Endodermal cell (in vitro differentiated cells): Measurements from ENCODE around the gene IGFL1. TPM values are rescaled to one million over a fixed set of nuclear protein-coding genes. Genes with fewer than 3 reads are reported as not detected.
"Not testable (repeated sequence)": the region's sequence is repeated elsewhere in the genome, so short reads cannot be mapped to it uniquely, and the experiment has no call there.

Experiments
- DNase-seq: peaks from one replicate; pipeline ENCODE4 v3.0.0-alpha.2; 2017
- H3K27ac ChIP-seq: 2 replicates; pipeline ENCODE4 v1.5.1; 2013; ENCODE audit warnings: mild to moderate bottlenecking, low read depth, low read length, moderate library complexity
- H3K27me3 ChIP-seq: 2 replicates; pipeline ENCODE4 v1.6.1; 2013; ENCODE audit warnings: mild to moderate bottlenecking, low read length, moderate library complexity; ENCODE audit not compliant: insufficient read depth, control insufficient read depth, poor library complexity, severe bottlenecking
- H3K36me3 ChIP-seq: 2 replicates; pipeline ENCODE4 v1.7.0; 2013; ENCODE audit warnings: mild to moderate bottlenecking, low read length, moderate library complexity; ENCODE audit not compliant: control insufficient read depth, insufficient read depth
- H3K4me1 ChIP-seq: one replicate; pipeline ENCODE4 v1.7.0; 2013; ENCODE audit warnings: low read length; ENCODE audit not compliant: control insufficient read depth, insufficient read depth
- H3K4me3 ChIP-seq: 2 replicates; pipeline ENCODE4 v1.5.1; 2013; ENCODE audit warnings: mild to moderate bottlenecking, low read length, moderate library complexity
- H3K9ac ChIP-seq: 2 replicates; pipeline ENCODE4 v1.6.1; 2013; ENCODE audit warnings: mild to moderate bottlenecking, low read length, moderate library complexity; ENCODE audit not compliant: poor library complexity, severe bottlenecking; ENCODE audit errors: extremely low read depth
- H3K9me3 ChIP-seq: 2 replicates; pipeline ENCODE4 v1.6.1; 2013; ENCODE audit warnings: mild to moderate bottlenecking, low read length, moderate library complexity; ENCODE audit not compliant: control insufficient read depth
- H3K27ac Mint-ChIP-seq: 2 replicates; pipeline ENCODE4 v1.8.0; 2020; ENCODE audit warnings: mixed read lengths
- H3K27me3 Mint-ChIP-seq: 2 replicates; pipeline ENCODE4 v1.8.0; 2021; ENCODE audit warnings: mild to moderate bottlenecking, mixed read lengths; ENCODE audit not compliant: insufficient read depth
- H3K36me3 Mint-ChIP-seq: 2 replicates; pipeline ENCODE4 v1.8.0; 2020; ENCODE audit warnings: low read depth, mixed read lengths
- H3K4me1 Mint-ChIP-seq: 2 replicates; pipeline ENCODE4 v1.8.0; 2020; ENCODE audit warnings: mixed read lengths
- H3K4me3 Mint-ChIP-seq: 2 replicates; pipeline ENCODE4 v1.8.0; 2020; ENCODE audit warnings: mild to moderate bottlenecking, moderate library complexity, mixed read lengths
- H3K9me3 Mint-ChIP-seq: 2 replicates; pipeline ENCODE4 v1.8.0; 2020; ENCODE audit warnings: mild to moderate bottlenecking, mixed read lengths
- whole genome bisulfite sequencing, 2 experiments: methylation state at CpG; one replicate each; pipeline versions ENCODE4 v1.1.5 to v1.1.7; 2013; ENCODE audit warnings: missing lambda C conversion rate in 2 of 2, mixed read lengths in 1 of 2; ENCODE audit not compliant: insufficient coverage in 1 of 2, insufficient read length in 1 of 2; 5-methylcytosine and 5-hydroxymethylcytosine counted together
- total RNA-seq, 2 donors: library from RNA; stranded (reverse); fragmentation: NEBNext Ultra II Directional in 1 of 2; extraction: Animal tissue kit (Norgen Biotek cat#: 25700) in 1 of 2; gene quantifications; 2 replicates in 1 of 2; 3 replicates in 1 of 2; pipeline ENCODE4 v1.2.1, GENCODE V29; 2021
- TF ChIP-seq, protein P1 (sequence below): fragments of 200-600 bp; sonication (generic); conservative IDR thresholded peaks from 2 replicates; pipeline ENCODE4 v1.5.0; 2021; ENCODE audit warnings: antibody characterized with exemption, mild to moderate bottlenecking

Gene IGFL1
- total RNA-seq, 2 donors from 2014 or later: not detected

DNA sequence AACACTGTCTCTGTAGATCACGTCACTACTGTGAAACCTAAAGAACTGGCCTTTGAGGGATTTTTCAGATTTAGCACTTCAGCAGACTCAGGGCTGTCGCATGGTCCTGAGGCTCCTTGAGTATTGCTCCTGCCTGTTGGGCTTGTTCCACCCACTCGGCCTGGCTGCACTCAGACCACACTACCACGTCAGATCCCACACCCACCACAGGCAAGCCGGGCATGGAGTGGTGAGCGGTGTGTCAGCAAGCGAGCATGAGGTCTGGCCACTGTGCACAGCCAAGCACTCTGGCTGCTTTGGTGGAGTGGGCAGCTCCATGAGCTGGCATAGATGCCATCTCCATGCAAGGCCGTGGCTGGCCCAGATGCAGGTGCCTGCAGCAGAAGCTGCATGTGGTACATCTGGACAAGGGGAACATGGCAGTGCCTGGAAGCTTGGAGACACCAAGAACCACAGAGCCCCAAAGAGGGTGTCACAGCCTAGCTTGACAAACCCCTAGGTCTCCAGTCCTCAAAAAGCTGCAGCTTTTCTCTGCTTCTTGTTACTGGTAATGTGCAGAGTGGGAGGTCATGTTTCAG is 9.4 kb upstream of the IGFL1 start:
- H3K9ac ChIP-seq: no peak overlapping the region
- H3K27ac ChIP-seq: no peak overlapping the region
- peaks cover 15% of the 10 kb centered on the region for H3K27me3 ChIP-seq
- TF ChIP-seq, protein P1, sequence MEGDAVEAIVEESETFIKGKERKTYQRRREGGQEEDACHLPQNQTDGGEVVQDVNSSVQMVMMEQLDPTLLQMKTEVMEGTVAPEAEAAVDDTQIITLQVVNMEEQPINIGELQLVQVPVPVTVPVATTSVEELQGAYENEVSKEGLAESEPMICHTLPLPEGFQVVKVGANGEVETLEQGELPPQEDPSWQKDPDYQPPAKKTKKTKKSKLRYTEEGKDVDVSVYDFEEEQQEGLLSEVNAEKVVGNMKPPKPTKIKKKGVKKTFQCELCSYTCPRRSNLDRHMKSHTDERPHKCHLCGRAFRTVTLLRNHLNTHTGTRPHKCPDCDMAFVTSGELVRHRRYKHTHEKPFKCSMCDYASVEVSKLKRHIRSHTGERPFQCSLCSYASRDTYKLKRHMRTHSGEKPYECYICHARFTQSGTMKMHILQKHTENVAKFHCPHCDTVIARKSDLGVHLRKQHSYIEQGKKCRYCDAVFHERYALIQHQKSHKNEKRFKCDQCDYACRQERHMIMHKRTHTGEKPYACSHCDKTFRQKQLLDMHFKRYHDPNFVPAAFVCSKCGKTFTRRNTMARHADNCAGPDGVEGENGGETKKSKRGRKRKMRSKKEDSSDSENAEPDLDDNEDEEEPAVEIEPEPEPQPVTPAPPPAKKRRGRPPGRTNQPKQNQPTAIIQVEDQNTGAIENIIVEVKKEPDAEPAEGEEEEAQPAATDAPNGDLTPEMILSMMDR: no peak
- H3K9me3 ChIP-seq: no peaks in the 10 kb centered on the region
- DNase-seq: no peak
- Mint-ChIP-seq H3K27me3 (peaks cover 25% of the 10 kb centered on the region), H3K36me3 (no peaks in the 10 kb centered on the region), H3K27ac (no peak overlapping the region), H3K9me3 (no peaks in the 10 kb centered on the region), H3K4me1 (no peaks in the 10 kb centered on the region), H3K4me3 (no peak overlapping the region)
- 88 to 93% methylated on average over 7 to 8 of the region's 8 CpGs for WGBS, 2 experiments
- H3K4me1 ChIP-seq: no peaks in the 10 kb centered on the region
- H3K36me3 ChIP-seq: no peaks in the 10 kb centered on the region
- H3K4me3 ChIP-seq: no peak overlapping the region

DNA sequence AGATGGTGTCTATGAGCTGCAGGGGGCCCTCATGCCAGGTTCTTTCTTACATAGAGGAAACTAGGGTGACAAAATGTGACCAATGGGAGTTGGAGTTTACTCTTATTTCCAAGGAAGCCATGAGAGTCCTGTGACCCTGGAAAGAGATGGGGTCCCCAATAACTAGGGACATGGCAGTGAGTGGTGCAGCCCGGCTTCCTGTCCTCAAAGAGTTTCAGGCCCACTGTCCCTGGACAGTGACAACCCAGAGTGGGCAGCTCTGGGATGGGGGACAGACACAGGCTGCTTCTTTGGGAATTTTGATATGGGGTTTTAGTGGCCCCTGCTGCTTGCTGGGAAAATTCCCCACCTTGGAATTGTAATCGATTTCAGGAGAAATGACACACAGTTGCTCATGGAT is 8.4 kb upstream of the IGFL1 start:
- WGBS, 2 experiments: 92 to 100% methylated on average over 1 of the region's 2 CpGs
- Histone ChIP-seq H3K9ac (no peak overlapping the region), H3K9me3 (no peaks in the 10 kb centered on the region)

DNA sequence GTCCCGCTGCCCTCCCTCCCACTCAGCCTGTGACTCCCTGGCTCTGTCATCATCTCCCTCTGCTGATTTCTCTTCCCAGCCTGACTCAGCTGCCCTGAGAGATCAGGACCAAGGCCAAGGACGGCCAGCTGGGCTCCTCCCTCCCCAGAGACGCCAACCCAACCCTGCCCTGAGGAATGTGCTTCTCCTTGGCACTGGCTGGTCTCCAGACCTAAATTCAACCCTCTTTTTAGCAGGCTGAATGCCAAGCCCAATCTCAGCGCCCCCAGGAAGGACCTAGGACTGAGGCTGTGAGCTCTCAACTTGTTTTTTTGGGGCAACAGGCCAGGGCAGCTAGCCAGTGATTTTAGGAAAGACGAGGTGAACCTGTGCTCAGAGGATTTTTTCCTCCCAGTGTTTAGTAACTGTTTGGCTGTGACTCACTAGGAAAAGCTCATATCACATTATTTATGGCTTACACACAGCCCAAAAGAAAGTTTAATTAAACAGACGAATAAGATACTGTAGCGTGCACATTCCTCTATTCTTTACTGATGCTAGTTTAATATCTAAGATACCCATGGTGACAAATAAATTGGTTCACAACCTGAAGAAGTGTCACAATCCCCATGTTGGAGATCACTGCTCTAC is 7.4 kb upstream of the IGFL1 start:
- peak; percentile 86 for DNase-seq

More for the DNA sequence above, 8.4 kb upstream of the IGFL1 start:
- no peak overlapping the region for H3K4me3 ChIP-seq
- Mint-ChIP-seq H3K27me3 (peaks cover 25% of the 10 kb centered on the region), H3K9me3 (no peaks in the 10 kb centered on the region), H3K27ac (no peak overlapping the region), H3K4me3 (no peak overlapping the region), H3K4me1 (no peaks in the 10 kb centered on the region), H3K36me3 (no peaks in the 10 kb centered on the region)
- H3K36me3 ChIP-seq: no peaks in the 10 kb centered on the region
- no peak for DNase-seq
- H3K4me1 ChIP-seq: no peaks in the 10 kb centered on the region
- H3K27me3 ChIP-seq: peaks cover 15% of the 10 kb centered on the region
- TF ChIP-seq, protein P1: no peak
- H3K27ac ChIP-seq: no peak overlapping the region

DNA sequence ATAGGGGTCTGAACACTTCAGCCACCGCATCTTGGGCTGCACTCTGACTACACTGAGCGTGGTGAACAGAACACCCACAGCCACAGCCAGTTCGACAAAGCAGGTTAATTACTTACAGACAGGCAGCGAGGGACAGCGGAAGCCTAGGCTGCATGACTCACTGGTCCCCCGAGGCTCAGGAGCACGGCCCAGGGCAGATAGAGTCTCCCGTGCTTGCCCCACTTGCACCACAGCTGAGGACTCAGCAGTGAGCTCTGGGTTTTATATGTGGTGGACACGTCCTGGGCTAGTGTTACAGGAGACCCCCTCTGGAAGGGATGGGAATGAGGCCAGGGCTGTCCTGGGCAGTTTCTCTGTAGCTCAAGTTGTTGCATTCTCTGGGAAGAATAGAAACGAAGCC is 5.8 kb upstream of the IGFL1 start:
- H3K9me3 ChIP-seq, H3K4me3 Mint-ChIP-seq, H3K36me3 Mint-ChIP-seq, H3K27ac Mint-ChIP-seq, H3K4me1 Mint-ChIP-seq, H3K27ac ChIP-seq, H3K4me1 ChIP-seq, H3K4me3 ChIP-seq, H3K9me3 Mint-ChIP-seq, H3K9ac ChIP-seq, H3K36me3 ChIP-seq: not testable (repeated sequence)
- WGBS, 2 experiments: 35 to 72% methylated on average over 2 to 8 of the region's 10 CpGs
- H3K27me3 ChIP-seq: peaks cover 15% of the 10 kb centered on the region
- peak; percentile 37 for DNase-seq
- H3K27me3 Mint-ChIP-seq: peaks cover 24% of the 10 kb centered on the region

More for the DNA sequence above, 7.4 kb upstream of the IGFL1 start:
- Histone ChIP-seq H3K9me3 (no peaks in the 10 kb centered on the region), H3K4me3 (no peak overlapping the region), H3K9ac (no peak overlapping the region), H3K36me3 (no peaks in the 10 kb centered on the region), H3K27me3 (peaks cover 15% of the 10 kb centered on the region), H3K27ac (no peak overlapping the region), H3K4me1 (no peaks in the 10 kb centered on the region)
- Mint-ChIP-seq H3K4me1 (no peaks in the 10 kb centered on the region), H3K27ac (no peak overlapping the region), H3K27me3 (peaks cover 25% of the 10 kb centered on the region), H3K9me3 (no peaks in the 10 kb centered on the region), H3K36me3 (no peaks in the 10 kb centered on the region), H3K4me3 (no peak overlapping the region)
- WGBS, 2 experiments: 53 to 55% methylated on average over 5 to 7 of the region's 7 CpGs
- TF ChIP-seq, protein P1: no peak
